Calu3 (cell line): ENCODE results near the gene DDOST. TPM values are rescaled to one million over a fixed set of nuclear protein-coding genes. Genes with fewer than 3 reads are reported as not detected.

Source experiments
- BruUV-seq: library from RNA; stranded (reverse); fragments of 400-500 nt; replicated peaks from 2 replicates; lab custom pipeline; 2021; lab: Mats Ljungman, UMichigan
- CTCF ChIA-PET: fragments of 300-600 bp; sonication (Branson Sonifier 250); formaldehyde crosslinking; loops from one replicate; lab custom pipeline; 2022; ENCODE audit warnings: antibody characterized with exemption; lab: Charles Lee
- DNase-seq: peaks from one replicate; pipeline ENCODE4 v3.0.0; 2022
- H3K27ac Mint-ChIP-seq: one replicate; pipeline ENCODE4 v1.8.0; 2022; ENCODE audit warnings: mixed read lengths; ENCODE audit not compliant: unreplicated experiment
- H3K27me3 Mint-ChIP-seq: one replicate; pipeline ENCODE4 v1.8.0; 2022; ENCODE audit warnings: mixed read lengths; ENCODE audit not compliant: unreplicated experiment
- H3K36me3 Mint-ChIP-seq: one replicate; pipeline ENCODE4 v1.8.0; 2022; ENCODE audit warnings: mild to moderate bottlenecking, moderate library complexity, mixed read lengths; ENCODE audit not compliant: insufficient read depth, unreplicated experiment
- H3K4me1 Mint-ChIP-seq: one replicate; pipeline ENCODE4 v1.8.0; 2022; ENCODE audit warnings: mild to moderate bottlenecking, low read depth, mixed read lengths; ENCODE audit not compliant: unreplicated experiment
- H3K4me3 Mint-ChIP-seq: one replicate; pipeline ENCODE4 v1.8.0; 2022; ENCODE audit warnings: mild to moderate bottlenecking, low read depth, moderate library complexity, mixed read lengths; ENCODE audit not compliant: unreplicated experiment
- H3K9me3 Mint-ChIP-seq: one replicate; pipeline ENCODE4 v1.8.0; 2022; ENCODE audit warnings: low read depth, mixed read lengths; ENCODE audit not compliant: unreplicated experiment
- intact Hi-C: fragments of 100-400 bp; cut with micrococcal nuclease; formaldehyde crosslinking; loops from one replicate; pipeline ENCODE4 v1.10.0; 2022; ENCODE audit not compliant: unreplicated experiment
- total RNA-seq: library from RNA; stranded (reverse); gene quantifications from 2 replicates; pipeline ENCODE4 v1.2.3, GENCODE V29; 2022
- TF ChIP-seq, protein P1 (sequence below): fragments of 200-600 bp; IDR thresholded peaks from one replicate; pipeline ENCODE4 v1.8.0; 2022; ENCODE audit warnings: antibody characterized with exemption; ENCODE audit not compliant: unreplicated experiment

DDOST gene
- total RNA-seq, 1 experiment from 2014 or later, result 266 TPM

DNA sequence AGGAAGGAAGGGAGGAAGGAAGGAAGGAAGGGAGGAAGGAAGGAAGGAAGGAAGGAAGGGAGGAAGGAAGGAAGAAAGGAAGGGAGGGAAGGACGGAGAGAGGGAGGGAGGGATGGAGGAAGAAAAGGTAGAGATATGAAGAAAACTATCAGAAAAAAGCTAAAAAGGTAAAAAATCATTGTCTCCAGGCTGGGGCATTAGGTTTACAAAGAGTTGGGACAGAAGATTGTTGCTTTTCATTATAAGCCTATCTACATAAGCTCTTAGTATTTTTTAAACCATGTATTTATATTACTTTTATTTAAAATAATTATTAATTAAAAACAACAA, 35.1 kb downstream of the DDOST start:
- Mint-ChIP-seq H3K27me3 (peaks cover 32% of the 10 kb centered on the region), H3K9me3 (no peaks in the 10 kb centered on the region), H3K4me1 (no peaks in the 10 kb centered on the region), H3K36me3 (peaks cover 5% of the 10 kb centered on the region), H3K27ac (no peak overlapping the region), H3K4me3 (no peak overlapping the region)
- TF ChIP-seq, protein P1, sequence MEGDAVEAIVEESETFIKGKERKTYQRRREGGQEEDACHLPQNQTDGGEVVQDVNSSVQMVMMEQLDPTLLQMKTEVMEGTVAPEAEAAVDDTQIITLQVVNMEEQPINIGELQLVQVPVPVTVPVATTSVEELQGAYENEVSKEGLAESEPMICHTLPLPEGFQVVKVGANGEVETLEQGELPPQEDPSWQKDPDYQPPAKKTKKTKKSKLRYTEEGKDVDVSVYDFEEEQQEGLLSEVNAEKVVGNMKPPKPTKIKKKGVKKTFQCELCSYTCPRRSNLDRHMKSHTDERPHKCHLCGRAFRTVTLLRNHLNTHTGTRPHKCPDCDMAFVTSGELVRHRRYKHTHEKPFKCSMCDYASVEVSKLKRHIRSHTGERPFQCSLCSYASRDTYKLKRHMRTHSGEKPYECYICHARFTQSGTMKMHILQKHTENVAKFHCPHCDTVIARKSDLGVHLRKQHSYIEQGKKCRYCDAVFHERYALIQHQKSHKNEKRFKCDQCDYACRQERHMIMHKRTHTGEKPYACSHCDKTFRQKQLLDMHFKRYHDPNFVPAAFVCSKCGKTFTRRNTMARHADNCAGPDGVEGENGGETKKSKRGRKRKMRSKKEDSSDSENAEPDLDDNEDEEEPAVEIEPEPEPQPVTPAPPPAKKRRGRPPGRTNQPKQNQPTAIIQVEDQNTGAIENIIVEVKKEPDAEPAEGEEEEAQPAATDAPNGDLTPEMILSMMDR, result no peak
- intact Hi-C loops, result no loop called here
- BruUV-seq, result no TSS peak
- no peak for DNase-seq
- CTCF ChIA-PET, result interaction anchor here (0.7 kb wide), 1 partner anchor 195 kb away, joined by 19 read pairs; no protein-coding TSS in a partner anchor

- intact Hi-C loops, result no loop called here
- H3K4me3 Mint-ChIP-seq, result no peak overlapping the region
- no peaks in the 10 kb centered on the region for H3K4me1 Mint-ChIP-seq
- H3K27ac Mint-ChIP-seq, result no peak overlapping the region
- CTCF ChIA-PET, result interaction anchor here (0.7 kb wide), 1 partner anchor 194 kb away, joined by 19 read pairs; no protein-coding TSS in a partner anchor
- BruUV-seq, result no TSS peak
- TF ChIP-seq, protein P1, result no peak
- DNase-seq, result no peak
- no peaks in the 10 kb centered on the region for H3K9me3 Mint-ChIP-seq
- peaks cover 5% of the 10 kb centered on the region for H3K36me3 Mint-ChIP-seq
- peaks cover 32% of the 10 kb centered on the region for H3K27me3 Mint-ChIP-seq
These were observed 35.7 kb downstream of the DDOST start for GRCh38 chr1:20625176-20626097.

DNA sequence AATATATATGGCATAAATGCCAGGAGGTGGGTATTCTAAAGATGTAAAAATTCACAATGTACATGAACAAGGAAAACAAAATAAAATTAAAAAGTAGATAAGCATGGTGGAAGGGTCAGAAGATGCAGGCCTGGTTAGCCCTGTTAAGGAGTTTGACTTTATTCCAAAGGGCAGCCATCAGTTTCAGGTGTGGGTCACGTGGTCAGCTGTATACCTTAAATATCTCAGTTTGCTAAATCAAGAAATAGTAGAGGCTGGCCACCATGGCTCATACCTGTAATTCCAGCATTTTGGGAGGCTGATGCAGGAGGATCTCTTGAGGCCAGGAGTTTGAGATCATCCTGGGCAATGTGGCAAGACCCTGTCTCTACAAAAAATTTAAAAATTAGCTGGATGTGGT, 36.5 kb downstream of the DDOST start:
- BruUV-seq, result no TSS peak
- H3K27ac Mint-ChIP-seq, result no peak overlapping the region
- no peak overlapping the region for H3K4me3 Mint-ChIP-seq
- CTCF ChIA-PET, result no interaction called here
- intact Hi-C loops, result no loop called here
- peaks cover 5% of the 10 kb centered on the region for H3K36me3 Mint-ChIP-seq
- no peaks in the 10 kb centered on the region for H3K9me3 Mint-ChIP-seq
- H3K27me3 Mint-ChIP-seq, result peaks cover 32% of the 10 kb centered on the region
- TF ChIP-seq, protein P1, result no peak
- no peak for DNase-seq
- no peaks in the 10 kb centered on the region for H3K4me1 Mint-ChIP-seq

DNA sequence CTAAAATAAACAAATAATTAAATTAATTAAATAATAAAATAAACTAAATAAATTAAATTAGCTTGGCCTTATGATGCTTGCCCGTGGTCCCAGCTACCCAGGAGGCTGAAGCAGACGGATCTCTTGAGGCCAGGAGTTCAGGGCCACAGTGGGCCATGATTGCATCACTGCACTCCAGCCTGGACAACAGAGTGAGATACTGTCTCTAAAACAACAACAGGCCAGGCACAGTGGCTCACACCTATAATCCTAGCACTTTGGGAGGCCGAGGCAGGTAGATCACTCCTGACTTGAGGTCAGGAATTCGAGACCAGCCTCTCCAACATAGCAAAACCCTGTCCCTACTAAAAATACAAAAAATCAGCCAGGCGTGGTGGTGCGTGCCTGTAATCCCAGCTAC, 40.2 kb downstream of the DDOST start:
- H3K4me3 Mint-ChIP-seq, result no peak overlapping the region
- intact Hi-C loops, result no loop called here
- H3K27me3 Mint-ChIP-seq, result peaks cover 9% of the 10 kb centered on the region
- no peak overlapping the region for H3K27ac Mint-ChIP-seq
- TF ChIP-seq, protein P1, result no peak
- DNase-seq, result no peak
- no peaks in the 10 kb centered on the region for H3K36me3 Mint-ChIP-seq
- H3K9me3 Mint-ChIP-seq, result no peaks in the 10 kb centered on the region
- CTCF ChIA-PET, result no interaction called here
- no peaks in the 10 kb centered on the region for H3K4me1 Mint-ChIP-seq
- BruUV-seq, result no TSS peak
